ENCODE data around the gene SLFN14.

DNA sequence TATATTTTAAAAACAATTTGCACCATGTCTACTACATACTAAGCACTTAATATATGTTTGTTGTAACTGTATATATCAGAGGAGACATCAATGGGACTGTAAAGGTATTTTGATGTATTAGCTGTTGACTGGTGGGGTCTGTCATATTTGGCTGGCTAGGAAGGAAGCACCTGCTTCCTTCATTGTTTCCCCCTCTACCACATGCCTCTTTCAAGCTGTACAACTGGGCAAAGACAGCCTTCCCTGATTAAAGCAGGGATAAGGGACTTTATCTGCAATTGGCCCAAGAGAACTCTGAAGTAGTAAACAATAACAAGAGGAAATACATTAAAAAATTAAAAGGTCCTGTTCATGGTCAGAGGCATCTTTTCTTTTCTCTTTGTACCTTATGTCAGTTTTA is 17.6 kb downstream of the SLFN14 start:
- TF ChIP-seq GATA3 (IDR thresholded peaks at IDR 0.05; ENCODE audit: low read depth, low read length) (no peak), GATA2 (IDR thresholded peaks at IDR 0.05; ENCODE audit: low read depth, low read length) (no peak)

Measured in SH-SY5Y (cell line).